ENCODE measurements around the gene N4BP2.

GRCh38 chr4:40190019-40190418 lies 133.4 kb downstream of the N4BP2 start:
- no peak for TF ChIP-seq POLR2AphosphoS5 (IDR thresholded peaks at IDR 0.05; ENCODE audit: low read depth, low read length)
- TF ChIP-seq EZH2phosphoT487 (IDR thresholded peaks at IDR 0.05; ENCODE audit: borderline replicate concordance, low read depth): no peak
- no peak for TF ChIP-seq CTCF (IDR thresholded peaks at IDR 0.05)

Measured in SK-N-SH (cell line).